ENCODE results near the gene RCN1. TPM values are rescaled to one million over a fixed set of nuclear protein-coding genes. Genes with fewer than 3 reads are reported as not detected.

The RCN1 gene
- total and polyA plus RNA-seq, 2 of the 8 experiments (the other 6 are each of a cell fraction or from before 2014, with no cell fraction given) = 45.1 to 123 TPM

- H3K18ac ChIP-seq (ENCODE audit: extremely low read depth, low read length) = no peak overlapping the region; the same call in 1 of the 2 replicates
- H3K4me2 ChIP-seq (ENCODE audit: insufficient read depth in 1 of 2, low read depth in 2 of 2, low read length in 2 of 2) = no peak overlapping the region
- H3K9me3 ChIP-seq (ENCODE audit: insufficient read depth in 2 of 2, low read depth in 1 of 2, low read length in 1 of 2) = no peaks in the 10 kb centered on the region
- no peak overlapping the region for H4K8ac ChIP-seq (ENCODE audit: extremely low read depth, insufficient read depth, low read length)
- ChIA-PET CTCF (ENCODE audit: partially characterized antibody) (interaction anchor here (0.6 to 14.6 kb wide), 11 partner anchors 9 to 1972 kb away, joined by 3 to 187 read pairs (median 4); partner anchors contain the start of gene RCN1), POLR2A (ENCODE audit: partially characterized antibody) (interaction anchor here (0.6 to 1.8 kb wide), 3 partner anchors 17 to 1881 kb away, joined by 3 to 10 read pairs (median 7); partner anchors contain the start of gene RCN1)
- H2BK12ac ChIP-seq (ENCODE audit: low read depth, low read length) = no peak overlapping the region
- no peak overlapping the region for H3K14ac ChIP-seq (ENCODE audit: insufficient read length)
- H2AK5ac ChIP-seq (ENCODE audit: low read depth, low read length) = no peak overlapping the region
- H3K4me1 ChIP-seq (replicated peaks in 1 of 4; ENCODE audit: control insufficient read depth in 3 of 4, insufficient read depth in 4 of 4, low read length in 3 of 4) = peaks cover 4 to 13% (median 9%) of the 10 kb centered on the region in 4 experiments; a peak in 6 of 7 replicates
- H2AFZ ChIP-seq (ENCODE audit: low read length) = no peak overlapping the region
- H3K36me3 ChIP-seq (ENCODE audit: control insufficient read depth in 2 of 4, insufficient read depth in 4 of 4, low read length in 3 of 4) = no peaks in the 10 kb centered on the region
- no peak overlapping the region for H3K27ac ChIP-seq (ENCODE audit: low read depth, low read length)
- H3K4me3 ChIP-seq (ENCODE audit: extremely low read depth in 1 of 4, insufficient read depth in 2 of 4, low read depth in 3 of 4, low read length in 4 of 4) = peak overlapping the region in 1 of 4 experiments; percentile 3; a peak in 1 of 8 replicates
- H2BK15ac ChIP-seq (ENCODE audit: low read length) = no peak overlapping the region
- no peak overlapping the region for H2BK120ac ChIP-seq (replicated peaks; ENCODE audit: low read depth, low read length)
- no peak overlapping the region for H4K5ac ChIP-seq (ENCODE audit: insufficient read length, low read depth, low read length)
- H3K23ac ChIP-seq (ENCODE audit: insufficient read length) = no peak overlapping the region
- H2BK20ac ChIP-seq (ENCODE audit: low read length) = no peak overlapping the region
- no peak overlapping the region for H3K9ac ChIP-seq (replicated peaks in 1 of 4; ENCODE audit: extremely low read depth in 1 of 4, low read depth in 3 of 4, low read length in 3 of 4)
- no peaks in the 10 kb centered on the region for H3K79me1 ChIP-seq (ENCODE audit: low read depth, low read length)
- 60% methylated on average over 11 of the region's 12 CpGs; no CpG with 5 or more reads in 1 of the 2 experiments for WGBS, 2 experiments (ENCODE audit: extremely low coverage in 1 of 2, insufficient coverage in 1 of 2, insufficient read length in 1 of 2, insufficient replicate concordance in 2 of 2, low coverage in 1 of 2, low lambda C conversion rate in 2 of 2, missing lambda C conversion rate in 1 of 2)
- H3K4ac ChIP-seq (replicated peaks; ENCODE audit: insufficient read length, low read depth, low read length) = no peak overlapping the region
- H3K79me2 ChIP-seq (ENCODE audit: control insufficient read depth in 1 of 2, insufficient read depth in 2 of 2, low read length in 2 of 2) = no peaks in the 10 kb centered on the region
- TF ChIP-seq USF2 (IDR thresholded peaks at IDR 0.05; ENCODE audit: low read length) = peak; percentile 80
- no peak for TF ChIP-seq SP4 (IDR thresholded peaks at IDR 0.05; ENCODE audit: low read length)
- no peak for TF ChIP-seq EP300 (IDR thresholded peaks at IDR 0.05; ENCODE audit: borderline replicate concordance in 1 of 2, low read depth in 2 of 2, low read length in 2 of 2)
- peak; percentile 52; the same call in 1 of the 2 replicates for TF ChIP-seq MAX (IDR thresholded peaks at IDR 0.05)
- TF ChIP-seq GABPA (IDR thresholded peaks at IDR 0.05; ENCODE audit: borderline replicate concordance, insufficient read depth, low read length) = no peak
- peak; percentile 65 for TF ChIP-seq E2F6 (IDR thresholded peaks at IDR 0.05)
- no peak overlapping the region for H3K56ac ChIP-seq (replicated peaks; ENCODE audit: insufficient read length, low read depth, low read length)
- no peak overlapping the region for H4K91ac ChIP-seq (replicated peaks; ENCODE audit: insufficient read length, low read length)
- H3K23me2 ChIP-seq (ENCODE audit: low read depth, low read length) = no peaks in the 10 kb centered on the region
- no peaks in the 10 kb centered on the region for H3K27me3 ChIP-seq (replicated peaks in 1 of 4; ENCODE audit: control insufficient read depth in 3 of 4, extremely low read depth in 1 of 4, insufficient read depth in 3 of 4, low read length in 3 of 4)
- H2BK5ac ChIP-seq (ENCODE audit: low read depth, low read length) = no peak overlapping the region
- no peak for FAIRE-seq
- peak in 1 of 2 experiments; percentile 55 for DNase-seq (ENCODE audit: low read depth in 1 of 2, low spot score in 2 of 2)
- no peaks in the 10 kb centered on the region for H4K20me1 ChIP-seq (replicated peaks in 1 of 2; ENCODE audit: control insufficient read depth in 1 of 2, insufficient read depth in 2 of 2, low read length in 2 of 2)
Measured at GRCh38 chr11:32072872-32073643, 17.8 kb upstream of the RCN1 start.

Data from H1 (cell line).